H1 (cell line): ENCODE measurements around the gene BTBD1. TPM values are rescaled to one million over a fixed set of nuclear protein-coding genes. Genes with fewer than 3 reads are reported as not detected.

Source experiments
- CTCF ChIA-PET: fragments of 300-600 bp; sonication (Branson Sonifier 250); formaldehyde crosslinking; loops from one replicate; lab custom pipeline; 2021; ENCODE audit not compliant: partially characterized antibody; lab: Charles Lee
- POLR2A ChIA-PET: fragments of 300-600 bp; sonication (Branson Sonifier 250); formaldehyde crosslinking; loops from one replicate; lab custom pipeline; 2021; ENCODE audit warnings: inconsistent platforms; ENCODE audit not compliant: partially characterized antibody; lab: Charles Lee
- DNase-seq, 2 experiments: peaks; one replicate each; pipeline versions ENCODE4 v3.0.0 to v3.0.0-alpha.2; 2010 to 2022; ENCODE audit warnings: low spot score in 2 of 2, low read depth in 1 of 2, mixed read lengths in 1 of 2
- FAIRE-seq: peaks from 2 replicates; lab custom pipeline; 2011; peaks lifted over from hg19 to GRCh38; lab: Jason Lieb, UNC
- H2AFZ ChIP-seq: 2 replicates; pipeline ENCODE4 v1.8.1; 2012; ENCODE audit warnings: low read length, inconsistent platforms
- H2AK5ac ChIP-seq: 2 replicates; pipeline ENCODE4 v1.6.1; 2013; ENCODE audit warnings: low read depth, low read length
- H2BK120ac ChIP-seq: replicated peaks from 2 replicates; pipeline ENCODE3; 2013; ENCODE audit warnings: low read depth, low read length, inconsistent platforms
- H2BK12ac ChIP-seq: 2 replicates; pipeline ENCODE4 v1.6.1; 2013; ENCODE audit warnings: low read depth, low read length
- H2BK15ac ChIP-seq: 2 replicates; pipeline ENCODE4 v1.6.1; 2013; ENCODE audit warnings: low read length
- H2BK20ac ChIP-seq: 2 replicates; pipeline ENCODE4 v1.6.1; 2013; ENCODE audit warnings: low read length
- H2BK5ac ChIP-seq: 2 replicates; pipeline ENCODE4 v1.6.1; 2013; ENCODE audit warnings: low read depth, low read length
- H3K14ac ChIP-seq: 2 replicates; pipeline ENCODE4 v1.6.1; 2013; ENCODE audit warnings: inconsistent platforms; ENCODE audit not compliant: insufficient read length
- H3K18ac ChIP-seq: 2 replicates; pipeline ENCODE4 v1.6.1; 2013; ENCODE audit warnings: low read length; ENCODE audit errors: extremely low read depth
- H3K23ac ChIP-seq: 2 replicates; pipeline ENCODE4 v1.6.1; 2013; ENCODE audit warnings: inconsistent platforms; ENCODE audit not compliant: insufficient read length
- H3K23me2 ChIP-seq: 2 replicates; pipeline ENCODE4 v1.6.1; 2013; ENCODE audit warnings: low read depth, low read length
- H3K27ac ChIP-seq: 2 replicates; pipeline ENCODE4 v1.6.1; 2011; ENCODE audit warnings: low read depth, low read length, inconsistent platforms
- H3K27me3 ChIP-seq, 4 experiments: replicated peaks in 1 of 4; 1 replicate in 1 of 4; 2 replicates in 3 of 4; pipeline versions ENCODE4 v1.6.1 to v1.8.1; 2011 to 2013; ENCODE audit warnings: low read length in 3 of 4, mild to moderate bottlenecking in 3 of 4, inconsistent platforms in 2 of 4, mixed read lengths in 2 of 4, moderate library complexity in 1 of 4; ENCODE audit not compliant: control insufficient read depth in 3 of 4, insufficient read depth in 3 of 4; ENCODE audit errors: extremely low read depth in 1 of 4
- H3K36me3 ChIP-seq, 4 experiments: 2 replicates each; pipeline versions ENCODE4 v1.6.1 to v1.8.1; 2011 to 2013; ENCODE audit warnings: mild to moderate bottlenecking in 4 of 4, low read length in 3 of 4, moderate library complexity in 2 of 4, control low read depth in 1 of 4, inconsistent platforms in 1 of 4; ENCODE audit not compliant: insufficient read depth in 4 of 4, control insufficient read depth in 2 of 4
- H3K4ac ChIP-seq: replicated peaks from 2 replicates; pipeline ENCODE3; 2013; ENCODE audit warnings: low read length, low read depth, mixed read lengths, inconsistent platforms; ENCODE audit not compliant: insufficient read length
- H3K4me1 ChIP-seq, 4 experiments: replicated peaks in 1 of 4; 1 replicate in 1 of 4; 2 replicates in 3 of 4; pipeline versions ENCODE4 v1.6.1 to v1.8.1; 2011 to 2013; ENCODE audit warnings: low read length in 3 of 4, inconsistent platforms in 2 of 4, mixed read lengths in 1 of 4; ENCODE audit not compliant: insufficient read depth in 4 of 4, control insufficient read depth in 3 of 4
- H3K4me2 ChIP-seq, 2 experiments: 2 replicates each; pipeline versions ENCODE4 v1.6.1 to v1.8.1; 2011 to 2013; ENCODE audit warnings: low read depth in 2 of 2, low read length in 2 of 2, control low read depth in 1 of 2, inconsistent platforms in 1 of 2, mild to moderate bottlenecking in 1 of 2; ENCODE audit not compliant: insufficient read depth in 1 of 2
- H3K4me3 ChIP-seq, 4 experiments: fragments of 200-600, 300-600 bp in 1 of 4; sonication (generic), shearing (Covaris generic), sonication (Bioruptor Twin) in 1 of 4; 2 replicates each; pipeline versions ENCODE4 v1.5.1 to v1.8.1; 2011 to 2016; ENCODE audit warnings: low read length in 4 of 4, low read depth in 3 of 4, control low read depth in 2 of 4, inconsistent platforms in 2 of 4, mild to moderate bottlenecking in 2 of 4, mixed read lengths in 1 of 4, moderate library complexity in 1 of 4; ENCODE audit not compliant: insufficient read depth in 2 of 4; ENCODE audit errors: extremely low read depth in 1 of 4
- H3K56ac ChIP-seq: replicated peaks from 2 replicates; pipeline ENCODE3; 2013; ENCODE audit warnings: low read depth, mild to moderate bottlenecking, mixed read lengths, low read length, inconsistent platforms; ENCODE audit not compliant: insufficient read length
- H3K79me1 ChIP-seq: 2 replicates; pipeline ENCODE4 v1.6.1; 2013; ENCODE audit warnings: low read depth, low read length, control low read depth
- H3K79me2 ChIP-seq, 2 experiments: 2 replicates each; pipeline versions ENCODE4 v1.6.1 to v1.8.1; 2012 to 2013; ENCODE audit warnings: low read length in 2 of 2, mild to moderate bottlenecking in 2 of 2, inconsistent platforms in 1 of 2; ENCODE audit not compliant: insufficient read depth in 2 of 2, control insufficient read depth in 1 of 2
- H3K9ac ChIP-seq, 4 experiments: replicated peaks in 1 of 4; 1 replicate in 1 of 4; 2 replicates in 3 of 4; pipeline versions ENCODE4 v1.6.1 to v1.8.1; 2011 to 2013; ENCODE audit warnings: low read depth in 3 of 4, low read length in 3 of 4, control low read depth in 2 of 4, mild to moderate bottlenecking in 2 of 4, moderate library complexity in 2 of 4, inconsistent platforms in 1 of 4; ENCODE audit errors: extremely low read depth in 1 of 4
- H3K9me3 ChIP-seq, 2 experiments: 2 replicates each; pipeline versions ENCODE4 v1.6.1 to v1.8.1; 2012 to 2013; ENCODE audit warnings: mild to moderate bottlenecking in 2 of 2, moderate library complexity in 2 of 2, control low read depth in 1 of 2, inconsistent platforms in 1 of 2, low read depth in 1 of 2, low read length in 1 of 2, mixed read lengths in 1 of 2; ENCODE audit not compliant: insufficient read depth in 2 of 2
- H4K20me1 ChIP-seq, 2 experiments: replicated peaks in 1 of 2; 2 replicates each; pipeline versions ENCODE3 to v1.8.1; 2011 to 2013; ENCODE audit warnings: inconsistent platforms in 2 of 2, low read length in 2 of 2, mild to moderate bottlenecking in 1 of 2; ENCODE audit not compliant: insufficient read depth in 2 of 2, control insufficient read depth in 1 of 2
- H4K5ac ChIP-seq: 2 replicates; pipeline ENCODE4 v1.6.1; 2013; ENCODE audit warnings: low read length, low read depth, mixed read lengths, inconsistent platforms; ENCODE audit not compliant: insufficient read length
- H4K8ac ChIP-seq: 2 replicates; pipeline ENCODE4 v1.8.0; 2013; ENCODE audit warnings: mild to moderate bottlenecking, moderate library complexity, low read length, inconsistent platforms; ENCODE audit not compliant: insufficient read depth; ENCODE audit errors: extremely low read depth
- H4K91ac ChIP-seq: replicated peaks from 2 replicates; pipeline ENCODE3; 2013; ENCODE audit warnings: low read length, mixed read lengths, inconsistent platforms; ENCODE audit not compliant: insufficient read length
- BACH1 ChIP-seq: IDR thresholded peaks from 2 replicates; pipeline ENCODE4 v1.6.1; 2012; ENCODE audit warnings: low read length, improper control_type of control experiment
- JUN ChIP-seq: IDR thresholded peaks from 2 replicates; pipeline ENCODE4 v1.6.1; 2011; ENCODE audit warnings: low read depth, mild to moderate bottlenecking, improper control_type of control experiment, low read length
- NANOG ChIP-seq: IDR thresholded peaks from 2 replicates; pipeline ENCODE4 v1.6.1; 2011; ENCODE audit warnings: low read length, low read depth, mild to moderate bottlenecking, inconsistent platforms; ENCODE audit not compliant: insufficient read depth, poor library complexity, severe bottlenecking
- NRF1 ChIP-seq: IDR thresholded peaks from 2 replicates; pipeline ENCODE4 v1.6.1; 2011; ENCODE audit warnings: mild to moderate bottlenecking, low read depth, low read length, improper control_type of control experiment
- POLR2A ChIP-seq, 2 experiments: IDR thresholded peaks; 1 replicate in 1 of 2; 2 replicates in 1 of 2; pipeline ENCODE4 v1.6.1; 2011; ENCODE audit warnings: low read depth in 2 of 2, low read length in 2 of 2, mild to moderate bottlenecking in 2 of 2; ENCODE audit errors: control extremely low read depth in 1 of 2
- RAD21 ChIP-seq, 2 experiments: IDR thresholded peaks in 1 of 2; conservative IDR thresholded peaks in 1 of 2; 2 replicates each; pipeline ENCODE4 v1.6.1; 2011; ENCODE audit warnings: low read depth in 2 of 2, low read length in 2 of 2, improper control_type of control experiment in 1 of 2, inconsistent platforms in 1 of 2, mild to moderate bottlenecking in 1 of 2, moderate library complexity in 1 of 2
- RXRA ChIP-seq: IDR thresholded peaks from 2 replicates; pipeline ENCODE4 v1.6.1; 2011; ENCODE audit warnings: low read depth, mild to moderate bottlenecking, low read length, moderate library complexity; ENCODE audit not compliant: insufficient read depth
- SP2 ChIP-seq: IDR thresholded peaks from 2 replicates; pipeline ENCODE4 v1.6.1; 2012; ENCODE audit warnings: mild to moderate bottlenecking, low read length, inconsistent platforms
- TAF7 ChIP-seq: optimal IDR thresholded peaks from 2 replicates; pipeline ENCODE3; 2011; ENCODE audit warnings: low read depth, mild to moderate bottlenecking, inconsistent platforms, low read length, moderate library complexity, borderline replicate concordance
- TBP ChIP-seq: IDR thresholded peaks from 2 replicates; pipeline ENCODE4 v1.6.1; 2011; ENCODE audit warnings: low read depth, low read length, improper control_type of control experiment
- ZNF274 ChIP-seq: IDR thresholded peaks from 2 replicates; pipeline ENCODE4 v1.7.0; 2012; ENCODE audit warnings: low read length, borderline replicate concordance; ENCODE audit errors: extremely low read depth
- WGBS, 2 experiments: shearing (Covaris generic) in 1 of 2; methylation state at CpG; one replicate each; pipeline versions ENCODE4 v1.1.6 to v1.1.7; 2013 to 2015; ENCODE audit warnings: low lambda C conversion rate in 2 of 2, mixed read lengths in 2 of 2, inconsistent platforms in 1 of 2, low coverage in 1 of 2, missing lambda C conversion rate in 1 of 2; ENCODE audit not compliant: insufficient replicate concordance in 2 of 2, insufficient coverage in 1 of 2, insufficient read length in 1 of 2; ENCODE audit errors: extremely low coverage in 1 of 2, missing lambda C conversion rate in 1 of 2; 5-methylcytosine and 5-hydroxymethylcytosine counted together
- polyA plus RNA-seq, 7 experiments: library from polyadenylated mRNA; depleted of rRNA in 3 of 7; stranded (reverse) in 5 of 7; unstranded in 2 of 7; fragments of >200 nt in 5 of 7; fragments of 200-250 nt in 2 of 7; gene quantifications; 1 replicate in 5 of 7; 2 replicates in 1 of 7; 4 replicates in 1 of 7; pipeline versions ENCODE4 v1.2.1 to v1.2.3, GENCODE V29; 2011 to 2013; ENCODE audit warnings: missing spikeins in 2 of 7, mixed read lengths in 2 of 7
- total RNA-seq: library from RNA; stranded (reverse); fragmentation: NEBNext Ultra II Directional; extraction: Animal tissue kit (Norgen Biotek cat#: 25700); gene quantifications from 2 replicates; pipeline ENCODE4 v1.2.1, GENCODE V29; 2021

BTBD1 gene
- total and polyA plus RNA-seq, 2 of the 8 experiments (the other 6 are each of a cell fraction or from before 2014, with no cell fraction given), result 18.6 to 39.5 TPM

DNA sequence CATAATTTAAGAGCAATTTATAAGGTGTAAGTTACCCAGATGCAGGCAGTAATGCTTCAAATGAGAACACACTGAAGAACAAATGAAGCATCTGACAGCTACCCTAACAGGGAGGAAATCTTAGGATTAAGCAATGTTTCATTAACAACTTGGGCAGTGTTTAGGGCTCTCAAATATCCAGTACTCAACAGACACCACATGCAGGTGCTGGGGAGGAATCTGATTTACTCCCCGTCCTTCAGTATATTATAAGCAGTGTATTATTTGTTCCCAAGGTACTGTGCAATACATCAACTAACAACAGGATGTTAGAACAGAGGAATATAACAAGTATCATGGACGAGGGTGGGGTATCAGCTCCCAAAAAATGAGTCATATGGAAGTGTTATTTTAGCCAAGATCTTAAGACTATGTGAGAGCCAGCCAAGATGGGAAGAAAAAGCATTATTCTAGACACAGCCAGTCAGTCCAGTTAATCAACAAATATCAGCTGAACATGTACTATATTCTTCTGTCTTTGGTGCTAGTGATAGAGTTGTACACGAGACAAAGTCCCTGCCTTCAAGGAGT is 20.4 kb downstream of the BTBD1 start:
- H2AK5ac ChIP-seq, result no peak overlapping the region
- no peaks in the 10 kb centered on the region; the same call in 1 of the 2 replicates for H3K79me1 ChIP-seq
- peaks cover under 1 to 42% (median 24%) of the 10 kb centered on the region in 4 experiments for H3K36me3 ChIP-seq
- no peak overlapping the region for H2BK5ac ChIP-seq
- peaks cover 0 to 42% of the 10 kb centered on the region in 2 experiments; a peak in 2 of 4 replicates for H3K79me2 ChIP-seq
- ChIA-PET POLR2A (no interaction called here), CTCF (no interaction called here)
- H4K20me1 ChIP-seq, result peaks cover 4 to 13% of the 10 kb centered on the region in 2 experiments
- H4K8ac ChIP-seq, result no peak overlapping the region
- H2BK15ac ChIP-seq, result no peak overlapping the region
- no peak overlapping the region for H2BK12ac ChIP-seq
- no peaks in the 10 kb centered on the region for H3K9me3 ChIP-seq
- H3K27ac ChIP-seq, result no peak overlapping the region
- no peak for FAIRE-seq
- H3K4me3 ChIP-seq, result no peak overlapping the region
- H3K56ac ChIP-seq, result no peak overlapping the region
- no peak overlapping the region for H3K23ac ChIP-seq
- no peak overlapping the region for H3K18ac ChIP-seq
- H3K23me2 ChIP-seq, result no peaks in the 10 kb centered on the region
- DNase-seq, result no peak
- WGBS, 2 experiments, result 73% methylated on average over 3 of the region's 3 CpGs; no CpG with 5 or more reads in 1 of the 2 experiments
- no peak overlapping the region for H3K14ac ChIP-seq
- no peak overlapping the region for H2BK20ac ChIP-seq
- no peaks in the 10 kb centered on the region for H3K4me1 ChIP-seq
- H3K4me2 ChIP-seq, result no peak overlapping the region
- no peak overlapping the region for H2AFZ ChIP-seq
- H3K27me3 ChIP-seq, result no peaks in the 10 kb centered on the region
- H2BK120ac ChIP-seq, result no peak overlapping the region
- H4K91ac ChIP-seq, result no peak overlapping the region
- H3K9ac ChIP-seq, result no peak overlapping the region
- H4K5ac ChIP-seq, result no peak overlapping the region
- no peak overlapping the region for H3K4ac ChIP-seq
- TF ChIP-seq RXRA (no peak), NANOG (no peak), BACH1 (no peak), POLR2A (IDR thresholded peaks at IDR 0.05; ENCODE audit: control extremely low read depth in 1 of 2, low read depth in 2 of 2, low read length in 2 of 2) (no peak), TAF7 (no peak), JUN (no peak), RAD21 (IDR thresholded peaks at IDR 0.05 in 1 of 2, conservative IDR thresholded peaks at IDR 0.05 in 1 of 2; ENCODE audit: low read depth in 2 of 2, low read length in 2 of 2) (no peak), TBP (no peak), NRF1 (no peak), ZNF274 (no peak), SP2 (no peak)
